ENCODE results near the gene COL18A1.
A peak's percentile ranks its signal among the peaks of the same experiment; 100 is the strongest.

Gene COL18A1

DNA sequence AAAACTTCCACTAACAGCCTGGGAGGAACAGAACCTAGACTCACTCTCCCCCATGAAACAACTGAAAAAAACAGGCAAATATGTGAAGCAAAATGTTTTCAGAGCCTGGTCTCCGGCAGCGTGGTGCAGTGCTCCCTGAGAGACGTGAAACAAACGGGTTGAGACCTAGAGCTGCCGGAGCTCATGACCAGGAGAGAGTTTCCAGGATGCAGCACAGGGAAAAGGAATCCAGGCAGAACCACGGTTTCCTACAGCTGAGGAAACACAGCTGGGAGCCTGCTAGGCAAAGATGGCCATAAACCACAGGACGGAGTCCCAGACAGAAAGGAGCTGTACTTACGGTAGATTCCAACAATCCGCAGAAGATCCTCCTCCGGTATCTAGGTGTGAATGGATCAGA is 157.4 kb downstream of the COL18A1 start:
- DNase-seq = no peak

DNA sequence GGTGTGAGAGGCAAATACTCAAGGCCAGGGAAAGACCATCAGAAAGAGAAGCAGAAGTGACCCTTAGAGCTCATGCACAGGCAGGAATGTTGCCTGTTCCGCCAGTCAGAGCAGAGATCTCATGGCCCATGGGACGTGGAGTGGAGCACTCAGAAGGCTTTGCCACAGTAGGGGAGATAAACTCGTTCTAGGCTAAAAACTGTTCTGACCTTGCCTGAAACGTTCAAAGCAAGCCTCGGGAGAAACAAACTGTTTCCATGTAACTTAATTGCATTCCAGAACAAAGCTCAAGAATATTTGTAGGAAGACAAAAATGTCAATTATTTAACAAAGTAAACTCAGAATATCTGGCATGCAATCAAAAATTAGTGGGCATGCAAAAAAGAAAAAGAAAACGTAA is 158.0 kb downstream of the COL18A1 start:
- peak; percentile 46 for DNase-seq
